Stimulated activated CD4-positive, alpha-beta T cell treated with anti-CD3 and anti-CD28 coated beads, Interleukin-2, amount 100 ng/mL, for 48 hours (primary cell): ENCODE measurements around the gene TCL1B.
"Not testable (repeated sequence)": the region's sequence is repeated elsewhere in the genome, so short reads cannot be mapped to it uniquely, and the experiment has no call there.

ENCODE experiments used
- DNase-seq, 2 donors: peaks; one replicate each; pipeline ENCODE4 v3.0.0-alpha.2; 2020

TCL1B gene

GRCh38 chr14:95685978-95686922 is at the start of gene TCL1B:
Gene TCL1B, plus strand, starts transcription at chr14:95686426. Its CDS starts 42 bp downstream, at chr14:95686468.
- no peak for DNase-seq

GRCh38 chr14:95644981-95645380 is 41.2 kb upstream of the TCL1B start:
- no peak for DNase-seq

GRCh38 chr14:95645389-95645996 is 40.7 kb upstream of the TCL1B start:
- DNase-seq: no peak

GRCh38 chr14:95647926-95648325 is 38.3 kb upstream of the TCL1B start:
- DNase-seq: no peak

- no peak for DNase-seq
Measured at GRCh38 chr14:95649230-95649629, 37.0 kb upstream of the TCL1B start.

- no peak for DNase-seq
Measured at GRCh38 chr14:95651028-95651427, 35.2 kb upstream of the TCL1B start.

GRCh38 chr14:95651821-95652583 is 34.2 kb upstream of the TCL1B start:
- no peak for DNase-seq

- DNase-seq: no peak
Measured at GRCh38 chr14:95652690-95653089, 33.5 kb upstream of the TCL1B start.

GRCh38 chr14:95655461-95655860 is 30.8 kb upstream of the TCL1B start:
- DNase-seq: no peak

- DNase-seq: no peak
Measured at GRCh38 chr14:95656634-95657033, 29.6 kb upstream of the TCL1B start.

GRCh38 chr14:95657454-95657853 is 28.8 kb upstream of the TCL1B start:
- DNase-seq: no peak

- DNase-seq: no peak
Measured at GRCh38 chr14:95659293-95659989, 26.8 kb upstream of the TCL1B start.

GRCh38 chr14:95659990-95660385 is 26.2 kb upstream of the TCL1B start:
- DNase-seq: no peak

GRCh38 chr14:95660651-95661515 is 25.3 kb upstream of the TCL1B start:
- DNase-seq: no peak

GRCh38 chr14:95662376-95663186 is 23.6 kb upstream of the TCL1B start:
- DNase-seq: no peak

GRCh38 chr14:95663226-95663797 is 22.9 kb upstream of the TCL1B start:
- DNase-seq: no peak

- no peak for DNase-seq
Measured at GRCh38 chr14:95664066-95664465, 22.2 kb upstream of the TCL1B start.

GRCh38 chr14:95664546-95664945 is 21.7 kb upstream of the TCL1B start:
- no peak for DNase-seq

- not testable (repeated sequence) for DNase-seq
Measured at GRCh38 chr14:95665530-95665929, 20.7 kb upstream of the TCL1B start.

- DNase-seq: no peak
Measured at GRCh38 chr14:95666450-95666849, 19.8 kb upstream of the TCL1B start.
